ENCODE data around the gene ZBTB1.

DNA sequence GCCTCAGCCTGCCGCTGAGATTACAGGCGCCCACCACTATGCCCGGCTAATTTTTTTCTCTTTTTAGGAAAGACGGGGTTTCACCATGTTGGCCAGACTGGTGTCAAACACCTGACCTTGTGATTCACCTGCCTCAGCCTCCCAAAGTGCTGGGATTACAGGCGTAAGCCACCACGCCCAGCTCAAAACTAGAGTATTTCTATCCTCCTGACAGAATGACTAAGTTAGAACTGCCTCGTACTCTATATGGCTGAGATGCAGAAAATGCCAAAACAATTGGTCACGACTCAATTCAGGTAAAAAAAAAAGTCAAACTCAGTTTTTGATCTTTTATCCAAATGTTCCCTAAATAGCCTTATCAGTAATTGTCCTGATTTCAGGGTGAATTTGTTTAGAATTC is 28.1 kb upstream of the ZBTB1 start:
- TF ChIP-seq, protein P1, sequence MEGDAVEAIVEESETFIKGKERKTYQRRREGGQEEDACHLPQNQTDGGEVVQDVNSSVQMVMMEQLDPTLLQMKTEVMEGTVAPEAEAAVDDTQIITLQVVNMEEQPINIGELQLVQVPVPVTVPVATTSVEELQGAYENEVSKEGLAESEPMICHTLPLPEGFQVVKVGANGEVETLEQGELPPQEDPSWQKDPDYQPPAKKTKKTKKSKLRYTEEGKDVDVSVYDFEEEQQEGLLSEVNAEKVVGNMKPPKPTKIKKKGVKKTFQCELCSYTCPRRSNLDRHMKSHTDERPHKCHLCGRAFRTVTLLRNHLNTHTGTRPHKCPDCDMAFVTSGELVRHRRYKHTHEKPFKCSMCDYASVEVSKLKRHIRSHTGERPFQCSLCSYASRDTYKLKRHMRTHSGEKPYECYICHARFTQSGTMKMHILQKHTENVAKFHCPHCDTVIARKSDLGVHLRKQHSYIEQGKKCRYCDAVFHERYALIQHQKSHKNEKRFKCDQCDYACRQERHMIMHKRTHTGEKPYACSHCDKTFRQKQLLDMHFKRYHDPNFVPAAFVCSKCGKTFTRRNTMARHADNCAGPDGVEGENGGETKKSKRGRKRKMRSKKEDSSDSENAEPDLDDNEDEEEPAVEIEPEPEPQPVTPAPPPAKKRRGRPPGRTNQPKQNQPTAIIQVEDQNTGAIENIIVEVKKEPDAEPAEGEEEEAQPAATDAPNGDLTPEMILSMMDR (conservative IDR thresholded peaks at IDR 0.05; ENCODE audit: low read depth, low read length): no peak
- no peak for TF ChIP-seq EZH2phosphoT487 (IDR thresholded peaks at IDR 0.05; ENCODE audit: borderline replicate concordance, low read length)
- TF ChIP-seq EZH2 (IDR thresholded peaks at IDR 0.05; ENCODE audit: low read length, unreplicated experiment): no peak

Data from PC-3 (cell line).